ENCODE data around the gene HSPA1L.
"Not testable (repeated sequence)": the region's sequence is repeated elsewhere in the genome, so short reads cannot be mapped to it uniquely, and the experiment has no call there.

HSPA1L gene

DNA sequence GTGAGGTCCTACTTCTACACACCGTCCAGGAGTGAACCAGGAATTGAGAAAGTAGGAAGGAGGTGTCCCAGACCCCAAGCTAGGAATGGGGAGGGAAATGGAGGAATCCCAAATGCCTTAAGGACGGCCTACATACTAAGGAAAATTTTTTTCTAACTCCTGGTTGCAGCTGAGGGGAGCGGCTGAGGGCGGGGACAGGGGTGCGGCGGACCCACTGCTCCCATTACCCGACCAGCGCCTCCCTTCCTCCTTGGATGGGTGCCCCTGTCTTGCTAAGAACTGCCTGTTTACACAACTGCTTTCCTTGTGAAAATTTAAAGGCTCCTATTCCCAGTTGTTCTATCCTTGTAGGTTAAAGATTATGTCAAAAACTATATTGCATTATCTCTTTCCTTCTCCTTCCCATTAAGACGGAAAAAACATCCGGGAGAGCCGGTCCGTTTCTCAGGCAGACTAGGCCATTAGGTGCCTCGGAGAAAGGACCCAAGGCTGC, 11.8 kb upstream of the HSPA1L start:
- Histone ChIP-seq H3K4me3 (ENCODE audit: low read depth in 1 of 5, low read length in 5 of 5) (peak overlapping the region; percentile 72 to 87 (median 79)), H3K9me3 (ENCODE audit: control insufficient read depth in 5 of 5, low read length in 5 of 5) (no peaks in the 10 kb centered on the region), H3K27me3 (ENCODE audit: control insufficient read depth in 5 of 5, insufficient read depth in 4 of 5, low read length in 5 of 5) (peaks cover 0 to 6% (median 0%) of the 10 kb centered on the region in 5 donors), H3K9ac (ENCODE audit: low read length in 5 of 5) (peak overlapping the region; percentile 75 to 100 (median 83)), H3K4me1 (ENCODE audit: control insufficient read depth in 5 of 5, insufficient read depth in 5 of 5, low read length in 5 of 5) (peaks cover 20 to 49% (median 40%) of the 10 kb centered on the region in 5 donors), H3K36me3 (ENCODE audit: control insufficient read depth in 5 of 5, insufficient read depth in 5 of 5, low read length in 5 of 5) (no peaks in the 10 kb centered on the region), H3K27ac (ENCODE audit: low read depth, low read length) (peak overlapping the region; percentile 100)

DNA sequence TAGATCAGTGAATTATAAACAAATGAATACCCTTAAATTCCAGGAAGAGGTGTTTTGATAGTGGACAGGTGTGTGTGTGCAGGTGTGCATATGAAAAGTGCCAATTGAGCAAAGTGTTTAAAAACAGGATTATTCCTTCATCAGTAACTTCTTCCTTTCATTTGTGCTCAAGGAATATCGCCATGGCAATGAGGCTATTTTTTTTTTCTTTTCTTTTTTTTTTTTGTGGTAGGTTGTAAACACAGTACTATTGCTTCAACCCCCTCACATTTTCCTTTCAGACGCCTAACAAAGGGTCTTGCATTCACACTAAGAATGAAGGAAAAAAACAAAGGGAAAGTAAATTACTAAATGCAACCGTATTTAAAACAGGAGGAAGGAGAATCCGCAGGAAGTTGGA, 10.5 kb upstream of the HSPA1L start:
- no peaks in the 10 kb centered on the region for H3K9me3 ChIP-seq (ENCODE audit: control insufficient read depth in 5 of 5, low read length in 5 of 5)
- peak overlapping the region in 2 of 5 donors; percentile 16 to 35 for H3K9ac ChIP-seq (ENCODE audit: low read length in 5 of 5)
- H3K4me3 ChIP-seq (ENCODE audit: low read depth in 1 of 5, low read length in 5 of 5): no peak overlapping the region
- no peaks in the 10 kb centered on the region for H3K36me3 ChIP-seq (ENCODE audit: control insufficient read depth in 5 of 5, insufficient read depth in 5 of 5, low read length in 5 of 5)
- peaks cover 16 to 45% (median 38%) of the 10 kb centered on the region in 5 donors for H3K4me1 ChIP-seq (ENCODE audit: control insufficient read depth in 5 of 5, insufficient read depth in 5 of 5, low read length in 5 of 5)
- peaks cover 0 to 6% (median 0%) of the 10 kb centered on the region in 5 donors for H3K27me3 ChIP-seq (ENCODE audit: control insufficient read depth in 5 of 5, insufficient read depth in 4 of 5, low read length in 5 of 5)
- peak overlapping the region; percentile 100 for H3K27ac ChIP-seq (ENCODE audit: low read depth, low read length)

DNA sequence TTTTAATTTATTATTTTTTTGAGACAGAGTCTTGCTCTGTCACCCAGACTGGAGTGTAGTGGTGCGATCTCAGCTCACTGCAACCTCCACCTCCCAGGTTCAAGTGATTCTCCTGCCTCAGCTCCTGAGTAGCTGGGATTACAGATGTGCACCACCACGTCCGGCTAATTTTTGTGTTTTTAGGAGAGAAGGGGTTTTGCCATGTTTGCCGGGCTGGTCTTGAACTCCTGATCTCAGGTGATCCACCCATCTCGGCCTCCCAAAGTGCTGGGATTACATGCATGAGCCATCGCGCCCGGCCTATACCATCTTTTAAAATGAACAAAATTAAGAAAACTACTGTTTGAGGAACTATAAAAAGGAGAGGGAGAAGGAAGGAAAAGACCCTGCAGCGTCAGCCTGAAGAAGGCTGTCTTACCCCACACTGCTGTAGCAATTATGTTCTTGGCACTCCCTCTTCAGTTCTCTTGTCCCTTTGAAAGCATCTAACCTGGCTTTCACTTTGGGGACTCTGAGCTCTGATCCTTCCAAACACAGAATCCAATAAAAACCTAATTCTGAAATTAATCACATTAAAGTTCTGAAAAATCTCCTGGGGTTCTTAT, 8.6 kb upstream of the HSPA1L start:
- H3K27me3 ChIP-seq (ENCODE audit: control insufficient read depth in 5 of 5, insufficient read depth in 4 of 5, low read length in 5 of 5); H3K36me3 ChIP-seq (ENCODE audit: control insufficient read depth in 5 of 5, insufficient read depth in 5 of 5, low read length in 5 of 5); H3K4me3 ChIP-seq (ENCODE audit: low read depth in 1 of 5, low read length in 5 of 5); H3K9me3 ChIP-seq (ENCODE audit: control insufficient read depth in 5 of 5, low read length in 5 of 5): not testable (repeated sequence)
- H3K4me1 ChIP-seq (ENCODE audit: control insufficient read depth in 5 of 5, insufficient read depth in 5 of 5, low read length in 5 of 5): peaks cover 14 to 54% (median 47%) of the 10 kb centered on the region in 5 donors
- peak overlapping the region in 2 of 5 donors; percentile 77 to 97 for H3K9ac ChIP-seq (ENCODE audit: low read length in 5 of 5)
- H3K27ac ChIP-seq (ENCODE audit: low read depth, low read length): peak overlapping the region; percentile 100

DNA sequence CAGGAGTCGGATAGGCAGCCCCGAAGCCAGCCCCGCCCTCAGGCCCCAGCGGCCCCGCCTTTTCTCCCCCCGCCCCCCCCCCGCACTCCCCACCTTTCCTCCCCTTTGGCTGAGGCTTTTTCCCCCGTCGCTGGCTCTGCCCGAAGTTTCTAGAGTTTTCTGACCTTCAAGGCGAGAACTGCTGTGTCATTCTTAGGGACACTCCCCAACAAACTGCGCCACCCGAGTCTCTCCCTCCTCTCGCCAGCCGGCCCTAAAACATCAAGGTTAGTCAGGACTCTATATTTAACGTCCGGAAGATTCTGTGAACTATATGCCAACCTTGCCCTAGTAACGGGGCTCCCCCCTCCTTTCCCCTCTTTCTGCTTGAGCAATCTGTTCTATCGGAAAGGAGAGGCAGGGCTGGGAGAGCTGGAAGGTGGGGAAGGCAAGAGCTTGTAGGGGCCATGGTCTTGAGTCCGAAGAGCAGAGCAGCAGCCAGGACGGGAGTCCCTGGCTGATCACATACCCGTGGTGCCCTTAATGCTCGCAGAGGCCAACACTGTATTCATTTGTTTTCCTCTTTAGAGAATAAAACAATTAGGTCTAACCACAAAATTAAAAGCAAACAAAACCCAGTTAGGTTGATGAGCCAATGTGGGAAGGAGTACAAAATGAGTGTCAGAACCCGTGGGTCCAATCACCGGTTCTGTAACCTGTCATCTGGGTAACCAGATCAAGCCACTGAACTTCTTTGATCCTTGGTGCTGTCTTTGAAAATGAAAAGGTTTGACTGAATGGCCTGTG, 7.1 kb upstream of the HSPA1L start:
- H3K9me3 ChIP-seq (ENCODE audit: control insufficient read depth in 5 of 5, low read length in 5 of 5): no peaks in the 10 kb centered on the region
- peaks cover 14 to 69% (median 60%) of the 10 kb centered on the region in 5 donors for H3K4me1 ChIP-seq (ENCODE audit: control insufficient read depth in 5 of 5, insufficient read depth in 5 of 5, low read length in 5 of 5)
- peaks cover 0 to 4% (median 0%) of the 10 kb centered on the region in 5 donors for H3K27me3 ChIP-seq (ENCODE audit: control insufficient read depth in 5 of 5, insufficient read depth in 4 of 5, low read length in 5 of 5)
- H3K36me3 ChIP-seq (ENCODE audit: control insufficient read depth in 5 of 5, insufficient read depth in 5 of 5, low read length in 5 of 5): no peaks in the 10 kb centered on the region
- H3K4me3 ChIP-seq (ENCODE audit: low read depth in 1 of 5, low read length in 5 of 5): peak overlapping the region; percentile 58 to 84 (median 79)
- peak overlapping the region; percentile 77 to 97 (median 92) for H3K9ac ChIP-seq (ENCODE audit: low read length in 5 of 5)
- H3K27ac ChIP-seq (ENCODE audit: low read depth, low read length): peak overlapping the region; percentile 100

DNA sequence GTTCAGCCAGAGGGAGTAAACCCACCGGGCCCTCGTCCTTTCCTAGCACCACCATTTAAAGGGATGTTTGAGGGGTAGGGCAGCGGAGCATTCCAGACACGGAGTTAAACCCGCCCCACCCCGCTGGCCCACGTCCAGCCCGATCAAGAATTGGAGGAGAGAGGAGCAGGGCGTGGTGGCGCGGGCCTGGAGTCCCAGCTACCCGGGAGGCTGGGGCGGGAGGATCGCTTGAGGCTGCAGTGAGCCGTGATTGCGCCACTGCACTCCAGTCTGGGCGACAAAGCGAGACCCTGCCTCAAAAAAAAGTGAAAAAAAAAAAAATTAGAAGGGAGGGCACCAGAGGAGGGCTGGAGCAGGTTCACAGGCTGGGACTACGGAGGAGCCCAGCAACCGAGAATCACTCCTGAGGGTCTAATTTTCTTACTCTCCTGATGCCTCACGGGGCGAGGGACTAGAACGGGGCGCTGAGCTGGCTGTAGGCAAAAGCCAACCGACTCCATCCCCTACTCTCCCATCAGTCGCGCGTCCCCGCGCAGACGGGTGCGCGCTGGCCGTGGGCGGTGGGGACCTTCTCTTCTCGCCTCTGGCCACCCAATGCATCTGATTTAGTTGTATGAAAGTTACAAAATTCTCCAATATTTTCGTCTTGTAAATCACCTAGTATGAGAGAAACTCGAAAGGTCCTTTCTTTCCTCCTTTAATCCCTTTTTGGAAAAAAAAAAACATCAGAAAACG, 6.4 kb upstream of the HSPA1L start:
- Histone ChIP-seq H3K27me3 (ENCODE audit: control insufficient read depth in 5 of 5, insufficient read depth in 4 of 5, low read length in 5 of 5) (no peaks in the 10 kb centered on the region), H3K36me3 (ENCODE audit: control insufficient read depth in 5 of 5, insufficient read depth in 5 of 5, low read length in 5 of 5) (no peaks in the 10 kb centered on the region), H3K4me3 (ENCODE audit: low read depth in 1 of 5, low read length in 5 of 5) (peak overlapping the region; percentile 57 to 79 (median 75)), H3K4me1 (ENCODE audit: control insufficient read depth in 5 of 5, insufficient read depth in 5 of 5, low read length in 5 of 5) (peaks cover 9 to 65% (median 54%) of the 10 kb centered on the region in 5 donors), H3K9me3 (ENCODE audit: control insufficient read depth in 5 of 5, low read length in 5 of 5) (no peaks in the 10 kb centered on the region), H3K27ac (ENCODE audit: low read depth, low read length) (peak overlapping the region; percentile 100), H3K9ac (ENCODE audit: low read length in 5 of 5) (peak overlapping the region; percentile 36 to 95 (median 79))

DNA sequence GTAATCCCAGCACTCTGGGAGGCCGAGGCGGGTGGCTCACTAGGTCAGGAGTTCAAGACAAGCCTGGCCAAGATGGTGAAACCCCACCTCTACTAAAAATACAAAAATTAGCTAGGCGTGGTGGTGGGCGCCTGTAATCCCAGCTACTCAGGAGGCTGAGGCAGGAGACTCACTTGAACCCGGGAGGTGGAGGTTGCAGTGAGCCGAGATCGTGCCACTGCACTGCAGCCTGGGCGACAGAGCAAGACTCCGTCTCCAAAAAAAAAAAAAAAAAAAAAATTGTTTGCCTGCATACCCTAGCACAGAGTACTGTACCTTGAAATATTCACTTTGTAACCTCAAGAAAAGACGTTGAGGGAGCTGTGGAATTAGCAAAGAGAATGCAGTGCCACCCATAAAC, 5.3 kb upstream of the HSPA1L start:
- not testable (repeated sequence) for H3K9me3 ChIP-seq (ENCODE audit: control insufficient read depth in 5 of 5, low read length in 5 of 5); H3K36me3 ChIP-seq (ENCODE audit: control insufficient read depth in 5 of 5, insufficient read depth in 5 of 5, low read length in 5 of 5); H3K4me3 ChIP-seq (ENCODE audit: low read depth in 1 of 5, low read length in 5 of 5); H3K27me3 ChIP-seq (ENCODE audit: control insufficient read depth in 5 of 5, insufficient read depth in 4 of 5, low read length in 5 of 5)
- H3K4me1 ChIP-seq (ENCODE audit: control insufficient read depth in 5 of 5, insufficient read depth in 5 of 5, low read length in 5 of 5): peaks cover 9 to 57% (median 50%) of the 10 kb centered on the region in 5 donors
- H3K27ac ChIP-seq (ENCODE audit: low read depth, low read length): peak overlapping the region; percentile 100
- peak overlapping the region in 1 of 5 donors; percentile 66 for H3K9ac ChIP-seq (ENCODE audit: low read length in 5 of 5)

DNA sequence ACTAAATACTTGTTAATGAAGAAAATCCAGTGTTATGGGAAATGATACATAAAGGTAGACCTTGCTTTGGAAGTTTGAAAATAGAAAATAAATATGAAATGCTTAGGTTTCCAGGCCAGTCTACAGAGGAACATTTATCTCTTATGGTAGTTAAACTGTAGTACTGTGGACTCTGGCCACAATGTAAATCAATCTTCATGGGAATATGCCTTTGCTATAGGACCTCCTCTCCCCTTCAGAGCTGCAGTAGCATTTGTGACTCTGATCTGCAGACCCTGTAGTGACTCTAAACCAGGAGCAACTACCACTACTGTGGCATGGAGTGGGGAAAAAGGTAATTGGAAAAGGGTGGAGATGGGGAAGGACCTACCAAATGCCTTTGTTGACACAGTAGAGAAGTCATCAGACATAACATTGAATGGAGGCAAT, 4.8 kb upstream of the HSPA1L start:
- H3K4me1 ChIP-seq (ENCODE audit: control insufficient read depth in 5 of 5, insufficient read depth in 5 of 5, low read length in 5 of 5): peaks cover 8 to 55% (median 50%) of the 10 kb centered on the region in 5 donors
- H3K27me3 ChIP-seq (ENCODE audit: control insufficient read depth in 5 of 5, insufficient read depth in 4 of 5, low read length in 5 of 5): no peaks in the 10 kb centered on the region
- no peaks in the 10 kb centered on the region for H3K36me3 ChIP-seq (ENCODE audit: control insufficient read depth in 5 of 5, insufficient read depth in 5 of 5, low read length in 5 of 5)
- no peaks in the 10 kb centered on the region for H3K9me3 ChIP-seq (ENCODE audit: control insufficient read depth in 5 of 5, low read length in 5 of 5)
- peak overlapping the region in 2 of 5 donors; percentile 28 to 57 for H3K9ac ChIP-seq (ENCODE audit: low read length in 5 of 5)
- H3K4me3 ChIP-seq (ENCODE audit: low read depth in 1 of 5, low read length in 5 of 5): peak overlapping the region in 1 of 5 donors; percentile 49
- peak overlapping the region; percentile 100 for H3K27ac ChIP-seq (ENCODE audit: low read depth, low read length)

DNA sequence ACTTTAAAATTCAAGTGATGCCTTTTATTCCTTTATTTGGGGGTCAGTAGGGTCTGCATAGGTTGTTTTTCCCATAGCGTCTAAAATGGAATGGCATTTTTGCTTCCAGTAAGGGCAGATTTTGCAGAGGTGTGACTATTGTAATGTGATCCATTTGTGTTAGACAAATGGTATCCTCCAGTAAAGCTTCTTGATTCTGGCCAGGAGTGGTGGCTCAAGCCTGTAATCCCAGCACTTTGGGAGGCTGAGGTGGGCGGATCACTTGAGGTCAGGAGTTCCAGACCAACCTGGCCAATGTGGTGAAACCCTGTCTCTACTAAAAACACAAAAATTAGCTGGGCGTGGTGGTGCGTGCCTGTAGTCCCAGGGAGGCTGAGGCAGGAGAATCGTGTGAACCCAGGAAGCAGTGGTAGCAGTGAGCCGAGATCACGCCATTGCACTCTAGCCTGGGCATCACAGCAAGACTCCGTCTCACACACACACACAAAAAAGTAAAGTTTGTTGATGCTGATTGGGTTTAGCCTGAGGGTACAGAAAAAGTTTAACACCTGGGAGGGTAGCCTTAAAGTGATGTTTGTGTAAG, 2.9 kb upstream of the HSPA1L start:
- peak overlapping the region; percentile 69 to 76 (median 69) for H3K4me3 ChIP-seq (ENCODE audit: low read depth in 1 of 5, low read length in 5 of 5)
- H3K9ac ChIP-seq (ENCODE audit: low read length in 5 of 5): peak overlapping the region; percentile 6 to 75 (median 58)
- H3K27ac ChIP-seq (ENCODE audit: low read depth, low read length): peak overlapping the region; percentile 67

DNA sequence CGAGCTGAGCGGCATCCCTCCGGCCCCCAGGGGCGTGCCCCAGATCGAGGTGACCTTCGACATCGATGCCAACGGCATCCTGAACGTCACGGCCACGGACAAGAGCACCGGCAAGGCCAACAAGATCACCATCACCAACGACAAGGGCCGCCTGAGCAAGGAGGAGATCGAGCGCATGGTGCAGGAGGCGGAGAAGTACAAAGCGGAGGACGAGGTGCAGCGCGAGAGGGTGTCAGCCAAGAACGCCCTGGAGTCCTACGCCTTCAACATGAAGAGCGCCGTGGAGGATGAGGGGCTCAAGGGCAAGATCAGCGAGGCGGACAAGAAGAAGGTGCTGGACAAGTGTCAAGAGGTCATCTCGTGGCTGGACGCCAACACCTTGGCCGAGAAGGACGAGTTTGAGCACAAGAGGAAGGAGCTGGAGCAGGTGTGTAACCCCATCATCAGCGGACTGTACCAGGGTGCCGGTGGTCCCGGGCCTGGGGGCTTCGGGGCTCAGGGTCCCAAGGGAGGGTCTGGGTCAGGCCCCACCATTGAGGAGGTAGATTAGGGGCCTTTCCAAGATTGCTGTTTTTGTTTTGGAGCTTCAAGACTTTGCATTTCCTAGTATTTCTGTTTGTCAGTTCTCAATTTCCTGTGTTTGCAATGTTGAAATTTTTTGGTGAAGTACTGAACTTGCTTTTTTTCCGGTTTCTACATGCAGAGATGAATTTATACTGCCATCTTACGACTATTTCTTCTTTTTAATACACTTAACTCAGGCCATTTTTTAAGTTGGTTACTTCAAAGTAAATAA, 2.2 kb upstream of the HSPA1L start:
- not testable (repeated sequence) for H3K9me3 ChIP-seq (ENCODE audit: control insufficient read depth in 5 of 5, low read length in 5 of 5); H3K27me3 ChIP-seq (ENCODE audit: control insufficient read depth in 5 of 5, insufficient read depth in 4 of 5, low read length in 5 of 5); H3K36me3 ChIP-seq (ENCODE audit: control insufficient read depth in 5 of 5, insufficient read depth in 5 of 5, low read length in 5 of 5)
- Histone ChIP-seq H3K9ac (ENCODE audit: low read length in 5 of 5) (peak overlapping the region; percentile 6 to 75 (median 58)), H3K4me1 (ENCODE audit: control insufficient read depth in 5 of 5, insufficient read depth in 5 of 5, low read length in 5 of 5) (peaks cover 13 to 52% (median 46%) of the 10 kb centered on the region in 5 donors), H3K27ac (ENCODE audit: low read depth, low read length) (peak overlapping the region; percentile 67), H3K4me3 (ENCODE audit: low read depth in 1 of 5, low read length in 5 of 5) (peak overlapping the region; percentile 69 to 76 (median 69))

More for the DNA sequence above, 2.9 kb upstream of the HSPA1L start:
- peaks cover 13 to 58% (median 51%) of the 10 kb centered on the region in 5 donors for H3K4me1 ChIP-seq (ENCODE audit: control insufficient read depth in 5 of 5, insufficient read depth in 5 of 5, low read length in 5 of 5)
- not testable (repeated sequence) for H3K27me3 ChIP-seq (ENCODE audit: control insufficient read depth in 5 of 5, insufficient read depth in 4 of 5, low read length in 5 of 5); H3K9me3 ChIP-seq (ENCODE audit: control insufficient read depth in 5 of 5, low read length in 5 of 5); H3K36me3 ChIP-seq (ENCODE audit: control insufficient read depth in 5 of 5, insufficient read depth in 5 of 5, low read length in 5 of 5)
